Measurements from ENCODE around the gene MEGF11.

MEGF11 gene

DNA sequence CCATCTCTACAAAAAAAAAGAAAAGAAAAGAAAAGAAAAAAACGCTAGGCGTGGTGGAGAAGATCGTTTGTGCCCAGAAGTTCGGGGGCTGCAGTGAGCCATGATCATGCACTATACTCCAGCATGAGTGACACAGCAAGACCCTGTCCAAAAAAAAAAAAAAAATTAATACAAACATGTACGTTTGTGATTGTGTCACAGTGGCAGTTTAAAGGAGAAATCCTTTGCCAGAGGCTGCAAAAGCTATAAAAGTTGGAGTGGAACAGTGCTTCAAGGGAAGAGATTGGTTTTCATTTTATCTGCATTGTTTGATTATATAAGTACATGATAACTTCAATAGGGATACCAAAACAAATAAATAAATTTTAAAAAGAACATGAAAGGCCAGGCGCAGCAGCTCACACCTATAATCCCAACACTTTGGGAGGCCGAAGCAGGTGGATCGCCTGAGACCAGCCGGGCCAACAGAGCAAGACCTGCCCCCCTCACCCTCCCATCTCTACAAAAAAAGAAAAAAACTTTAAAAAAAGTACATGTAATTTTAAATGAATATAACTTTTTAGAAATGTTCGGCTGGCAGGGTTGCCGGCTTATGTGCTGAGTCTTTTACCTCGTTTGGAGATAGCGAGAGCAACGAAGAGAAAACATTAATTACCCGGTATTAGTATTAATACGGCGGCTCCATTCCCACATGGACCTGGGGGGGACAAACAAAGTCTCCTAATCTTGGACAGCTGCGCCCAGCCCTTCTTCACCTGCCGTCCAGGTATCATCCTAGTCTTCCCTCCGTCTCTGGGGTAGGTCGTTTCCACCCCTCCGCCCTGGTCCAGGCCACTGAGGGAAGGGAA, 39.2 kb upstream of the MEGF11 start (continued):
- TF ChIP-seq, protein P1, sequence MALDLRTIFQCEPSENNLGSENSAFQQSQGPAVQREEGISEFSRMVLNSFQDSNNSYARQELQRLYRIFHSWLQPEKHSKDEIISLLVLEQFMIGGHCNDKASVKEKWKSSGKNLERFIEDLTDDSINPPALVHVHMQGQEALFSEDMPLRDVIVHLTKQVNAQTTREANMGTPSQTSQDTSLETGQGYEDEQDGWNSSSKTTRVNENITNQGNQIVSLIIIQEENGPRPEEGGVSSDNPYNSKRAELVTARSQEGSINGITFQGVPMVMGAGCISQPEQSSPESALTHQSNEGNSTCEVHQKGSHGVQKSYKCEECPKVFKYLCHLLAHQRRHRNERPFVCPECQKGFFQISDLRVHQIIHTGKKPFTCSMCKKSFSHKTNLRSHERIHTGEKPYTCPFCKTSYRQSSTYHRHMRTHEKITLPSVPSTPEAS (tag by site-specific recombination; IDR thresholded peaks at IDR 0.05), result no peak
- TF ChIP-seq, protein P2, sequence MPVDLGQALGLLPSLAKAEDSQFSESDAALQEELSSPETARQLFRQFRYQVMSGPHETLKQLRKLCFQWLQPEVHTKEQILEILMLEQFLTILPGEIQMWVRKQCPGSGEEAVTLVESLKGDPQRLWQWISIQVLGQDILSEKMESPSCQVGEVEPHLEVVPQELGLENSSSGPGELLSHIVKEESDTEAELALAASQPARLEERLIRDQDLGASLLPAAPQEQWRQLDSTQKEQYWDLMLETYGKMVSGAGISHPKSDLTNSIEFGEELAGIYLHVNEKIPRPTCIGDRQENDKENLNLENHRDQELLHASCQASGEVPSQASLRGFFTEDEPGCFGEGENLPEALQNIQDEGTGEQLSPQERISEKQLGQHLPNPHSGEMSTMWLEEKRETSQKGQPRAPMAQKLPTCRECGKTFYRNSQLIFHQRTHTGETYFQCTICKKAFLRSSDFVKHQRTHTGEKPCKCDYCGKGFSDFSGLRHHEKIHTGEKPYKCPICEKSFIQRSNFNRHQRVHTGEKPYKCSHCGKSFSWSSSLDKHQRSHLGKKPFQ (tag by site-specific recombination; IDR thresholded peaks at IDR 0.05), result peak; percentile 48
- TF ChIP-seq, protein P3, sequence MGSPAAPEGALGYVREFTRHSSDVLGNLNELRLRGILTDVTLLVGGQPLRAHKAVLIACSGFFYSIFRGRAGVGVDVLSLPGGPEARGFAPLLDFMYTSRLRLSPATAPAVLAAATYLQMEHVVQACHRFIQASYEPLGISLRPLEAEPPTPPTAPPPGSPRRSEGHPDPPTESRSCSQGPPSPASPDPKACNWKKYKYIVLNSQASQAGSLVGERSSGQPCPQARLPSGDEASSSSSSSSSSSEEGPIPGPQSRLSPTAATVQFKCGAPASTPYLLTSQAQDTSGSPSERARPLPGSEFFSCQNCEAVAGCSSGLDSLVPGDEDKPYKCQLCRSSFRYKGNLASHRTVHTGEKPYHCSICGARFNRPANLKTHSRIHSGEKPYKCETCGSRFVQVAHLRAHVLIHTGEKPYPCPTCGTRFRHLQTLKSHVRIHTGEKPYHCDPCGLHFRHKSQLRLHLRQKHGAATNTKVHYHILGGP (tag by site-specific recombination; IDR thresholded peaks at IDR 0.05), result no peak
- TF ChIP-seq ZNF48 (tag by site-specific recombination; IDR thresholded peaks at IDR 0.05) (no peak), ZNF112 (tag by site-specific recombination; IDR thresholded peaks at IDR 0.05) (no peak), ZNF23 (tag by site-specific recombination; IDR thresholded peaks at IDR 0.05; ENCODE audit: borderline replicate concordance) (no peak), ZBTB20 (tag by site-specific recombination; IDR thresholded peaks at IDR 0.05) (peak; percentile 28), ZNF707 (tag by site-specific recombination; IDR thresholded peaks at IDR 0.05) (no peak), ZNF623 (tag by site-specific recombination; IDR thresholded peaks at IDR 0.05) (no peak), ZNF248 (tag by site-specific recombination; IDR thresholded peaks at IDR 0.05) (no peak), SALL2 (tag by site-specific recombination; IDR thresholded peaks at IDR 0.05; ENCODE audit: borderline replicate concordance) (no peak), ZBTB1 (tag by site-specific recombination; IDR thresholded peaks at IDR 0.05) (0 out of 2 replicates have a peak, but pooled peaks have one; percentile 11), TCF7L2 (IDR thresholded peaks at IDR 0.05; ENCODE audit: borderline replicate concordance, low read depth, low read length) (0 out of 2 replicates have a peak, but pooled peaks have one; percentile 57), OSR2 (tag by site-specific recombination; IDR thresholded peaks at IDR 0.05) (peak; percentile 46; the same call in 1 of the 2 replicates), ZNF677 (tag by site-specific recombination; IDR thresholded peaks at IDR 0.05) (no peak), ZNF292 (tag by site-specific recombination; IDR thresholded peaks at IDR 0.05; ENCODE audit: borderline replicate concordance, low read depth) (no peak), ZNF792 (tag by site-specific recombination; IDR thresholded peaks at IDR 0.05) (no peak), ZNF621 (tag by site-specific recombination; IDR thresholded peaks at IDR 0.05) (no peak), KLF7 (tag by site-specific recombination; IDR thresholded peaks at IDR 0.05; ENCODE audit: borderline replicate concordance) (no peak), FEZF1 (tag by site-specific recombination; IDR thresholded peaks at IDR 0.05) (peak; percentile 16; the same call in 1 of the 2 replicates), ZNF558 (tag by site-specific recombination; IDR thresholded peaks at IDR 0.05) (no peak), ZNF473 (tag by site-specific recombination; IDR thresholded peaks at IDR 0.05) (no peak), ZNF394 (tag by site-specific recombination; IDR thresholded peaks at IDR 0.05; ENCODE audit: borderline replicate concordance) (no peak), SP2 (tag by site-specific recombination; IDR thresholded peaks at IDR 0.05) (peak; percentile 34), ZNF571 (tag by site-specific recombination; IDR thresholded peaks at IDR 0.05) (no peak), ZNF548 (tag by site-specific recombination; IDR thresholded peaks at IDR 0.05) (no peak), ZBTB17 (tag by site-specific recombination; IDR thresholded peaks at IDR 0.05) (no peak), KLF9 (tag by site-specific recombination; IDR thresholded peaks at IDR 0.05; ENCODE audit: low read depth) (no peak), ZNF777 (tag by site-specific recombination; IDR thresholded peaks at IDR 0.05; ENCODE audit: borderline replicate concordance) (no peak), YY2 (tag by site-specific recombination; IDR thresholded peaks at IDR 0.05) (no peak)
- TF ChIP-seq, protein P4, sequence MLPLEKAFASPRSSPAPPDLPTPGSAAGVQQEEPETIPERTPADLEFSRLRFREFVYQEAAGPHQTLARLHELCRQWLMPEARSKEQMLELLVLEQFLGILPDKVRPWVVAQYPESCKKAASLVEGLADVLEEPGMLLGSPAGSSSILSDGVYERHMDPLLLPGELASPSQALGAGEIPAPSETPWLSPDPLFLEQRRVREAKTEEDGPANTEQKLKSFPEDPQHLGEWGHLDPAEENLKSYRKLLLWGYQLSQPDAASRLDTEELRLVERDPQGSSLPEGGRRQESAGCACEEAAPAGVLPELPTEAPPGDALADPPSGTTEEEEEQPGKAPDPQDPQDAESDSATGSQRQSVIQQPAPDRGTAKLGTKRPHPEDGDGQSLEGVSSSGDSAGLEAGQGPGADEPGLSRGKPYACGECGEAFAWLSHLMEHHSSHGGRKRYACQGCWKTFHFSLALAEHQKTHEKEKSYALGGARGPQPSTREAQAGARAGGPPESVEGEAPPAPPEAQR (tag by site-specific recombination; IDR thresholded peaks at IDR 0.05), result no peak
- TF ChIP-seq, protein P5, sequence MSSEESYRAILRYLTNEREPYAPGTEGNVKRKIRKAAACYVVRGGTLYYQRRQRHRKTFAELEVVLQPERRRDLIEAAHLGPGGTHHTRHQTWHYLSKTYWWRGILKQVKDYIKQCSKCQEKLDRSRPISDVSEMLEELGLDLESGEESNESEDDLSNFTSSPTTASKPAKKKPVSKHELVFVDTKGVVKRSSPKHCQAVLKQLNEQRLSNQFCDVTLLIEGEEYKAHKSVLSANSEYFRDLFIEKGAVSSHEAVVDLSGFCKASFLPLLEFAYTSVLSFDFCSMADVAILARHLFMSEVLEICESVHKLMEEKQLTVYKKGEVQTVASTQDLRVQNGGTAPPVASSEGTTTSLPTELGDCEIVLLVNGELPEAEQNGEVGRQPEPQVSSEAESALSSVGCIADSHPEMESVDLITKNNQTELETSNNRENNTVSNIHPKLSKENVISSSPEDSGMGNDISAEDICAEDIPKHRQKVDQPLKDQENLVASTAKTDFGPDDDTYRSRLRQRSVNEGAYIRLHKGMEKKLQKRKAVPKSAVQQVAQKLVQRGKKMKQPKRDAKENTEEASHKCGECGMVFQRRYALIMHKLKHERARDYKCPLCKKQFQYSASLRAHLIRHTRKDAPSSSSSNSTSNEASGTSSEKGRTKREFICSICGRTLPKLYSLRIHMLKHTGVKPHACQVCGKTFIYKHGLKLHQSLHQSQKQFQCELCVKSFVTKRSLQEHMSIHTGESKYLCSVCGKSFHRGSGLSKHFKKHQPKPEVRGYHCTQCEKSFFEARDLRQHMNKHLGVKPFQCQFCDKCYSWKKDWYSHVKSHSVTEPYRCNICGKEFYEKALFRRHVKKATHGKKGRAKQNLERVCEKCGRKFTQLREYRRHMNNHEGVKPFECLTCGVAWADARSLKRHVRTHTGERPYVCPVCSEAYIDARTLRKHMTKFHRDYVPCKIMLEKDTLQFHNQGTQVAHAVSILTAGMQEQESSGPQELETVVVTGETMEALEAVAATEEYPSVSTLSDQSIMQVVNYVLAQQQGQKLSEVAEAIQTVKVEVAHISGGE (tag by site-specific recombination; conservative IDR thresholded peaks at IDR 0.05; ENCODE audit: low read depth), result no peak
